Measurements from ENCODE around the gene SAT2.
A peak's percentile ranks its signal among the peaks of the same experiment; 100 is the strongest.

Gene SAT2

GRCh38 chr17:7589891-7590691 is 37.5 kb downstream of the SAT2 start, which contains the start of gene SOX15:
TSS of gene SOX15 (minus strand) at chr17:7590094. CDS start at chr17:7589676, 418 bp downstream.
- no peak for DNase-seq

GRCh38 chr17:7589204-7589868 is 38.3 kb downstream of the SAT2 start:
- peak; percentile 10 to 20 for DNase-seq

- no peak for DNase-seq
These were observed 38.9 kb downstream of the SAT2 start for GRCh38 chr17:7588553-7589203.

GRCh38 chr17:7587420-7588151 is 40.0 kb downstream of the SAT2 start:
- no peak for DNase-seq

- no peak for DNase-seq
These were observed 40.8 kb downstream of the SAT2 start for GRCh38 chr17:7586673-7587419.

- DNase-seq: peak; percentile 76 to 90
These were observed 44.1 kb downstream of the SAT2 start, which contains the start of gene MPDU1 for GRCh38 chr17:7583253-7584109. TSS of gene MPDU1 (plus strand) at chr17:7583852. CDS start at chr17:7583863, 11 bp downstream.

- DNase-seq: no peak
These were observed 45.0 kb downstream of the SAT2 start for GRCh38 chr17:7582396-7583252.

GRCh38 chr17:7580604-7581575 is 46.7 kb downstream of the SAT2 start:
- no peak for DNase-seq

- DNase-seq: no peak
These were observed 47.6 kb downstream of the SAT2 start for GRCh38 chr17:7579834-7580603.

- no peak for DNase-seq
These were observed 48.4 kb downstream of the SAT2 start, which contains the start of gene CD68 for GRCh38 chr17:7579001-7579833. TSS of gene CD68 (plus strand) at chr17:7579638. CDS start at chr17:7579678, 40 bp downstream.

GRCh38 chr17:7577327-7578199 is 50.1 kb downstream of the SAT2 start:
- no peak for DNase-seq

- no peak for DNase-seq
These were observed 51.1 kb downstream of the SAT2 start for GRCh38 chr17:7576432-7576937.

All from NCI-H187 (cell line).